ENCODE data around the gene DDX19B.
"Not testable (repeated sequence)": the region's sequence is repeated elsewhere in the genome, so short reads cannot be mapped to it uniquely, and the experiment has no call there.

DDX19B gene

DNA sequence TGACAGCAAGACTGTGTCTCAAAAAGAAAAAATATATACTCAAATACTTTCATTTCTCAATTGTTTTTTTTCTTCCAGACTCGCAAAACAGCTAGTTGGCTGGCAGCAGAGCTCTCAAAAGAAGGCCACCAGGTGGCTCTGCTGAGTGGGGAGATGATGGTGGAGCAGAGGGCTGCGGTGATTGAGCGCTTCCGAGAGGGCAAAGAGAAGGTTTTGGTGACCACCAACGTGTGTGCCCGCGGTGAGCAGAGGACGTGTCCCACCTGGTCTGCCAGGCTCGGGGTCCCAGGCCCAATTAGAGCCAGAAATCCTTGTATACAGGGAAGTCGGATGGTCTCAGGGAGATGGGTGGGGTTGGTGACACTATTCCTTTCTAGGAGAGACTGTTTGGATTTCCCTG lies 71.2 kb downstream of the DDX19B start:
- not testable (repeated sequence) for H3K27ac ChIP-seq; DNase-seq (ENCODE audit: low spot score); H3K4me3 ChIP-seq
- TF ChIP-seq, protein P1, sequence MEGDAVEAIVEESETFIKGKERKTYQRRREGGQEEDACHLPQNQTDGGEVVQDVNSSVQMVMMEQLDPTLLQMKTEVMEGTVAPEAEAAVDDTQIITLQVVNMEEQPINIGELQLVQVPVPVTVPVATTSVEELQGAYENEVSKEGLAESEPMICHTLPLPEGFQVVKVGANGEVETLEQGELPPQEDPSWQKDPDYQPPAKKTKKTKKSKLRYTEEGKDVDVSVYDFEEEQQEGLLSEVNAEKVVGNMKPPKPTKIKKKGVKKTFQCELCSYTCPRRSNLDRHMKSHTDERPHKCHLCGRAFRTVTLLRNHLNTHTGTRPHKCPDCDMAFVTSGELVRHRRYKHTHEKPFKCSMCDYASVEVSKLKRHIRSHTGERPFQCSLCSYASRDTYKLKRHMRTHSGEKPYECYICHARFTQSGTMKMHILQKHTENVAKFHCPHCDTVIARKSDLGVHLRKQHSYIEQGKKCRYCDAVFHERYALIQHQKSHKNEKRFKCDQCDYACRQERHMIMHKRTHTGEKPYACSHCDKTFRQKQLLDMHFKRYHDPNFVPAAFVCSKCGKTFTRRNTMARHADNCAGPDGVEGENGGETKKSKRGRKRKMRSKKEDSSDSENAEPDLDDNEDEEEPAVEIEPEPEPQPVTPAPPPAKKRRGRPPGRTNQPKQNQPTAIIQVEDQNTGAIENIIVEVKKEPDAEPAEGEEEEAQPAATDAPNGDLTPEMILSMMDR (IDR thresholded peaks at IDR 0.05), result peak; percentile 23

DNA sequence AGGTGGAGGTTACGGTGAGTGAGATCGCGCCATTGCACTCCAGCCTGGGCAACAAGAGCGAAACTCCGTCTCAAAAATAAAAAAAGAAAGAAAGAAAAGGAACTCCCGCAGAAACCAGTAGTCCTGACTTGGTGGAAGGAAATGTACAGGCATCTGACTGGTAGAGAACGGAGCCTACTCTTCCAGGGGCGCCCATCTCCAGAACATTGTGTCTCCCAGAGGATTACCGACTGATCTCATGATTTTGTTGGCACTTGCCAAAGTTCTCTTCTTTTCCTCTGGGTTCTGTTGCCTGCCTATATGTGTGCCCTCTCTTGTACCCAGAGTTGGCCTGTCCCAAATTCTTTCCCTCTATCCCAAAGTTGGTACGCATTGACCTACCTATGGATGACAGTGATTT lies 71.9 kb downstream of the DDX19B start:
- DNase-seq (ENCODE audit: low spot score), result no peak
- Histone ChIP-seq H3K4me3 (no peak overlapping the region), H3K27ac (no peak overlapping the region)
- TF ChIP-seq, protein P1 (IDR thresholded peaks at IDR 0.05), result no peak

DNA sequence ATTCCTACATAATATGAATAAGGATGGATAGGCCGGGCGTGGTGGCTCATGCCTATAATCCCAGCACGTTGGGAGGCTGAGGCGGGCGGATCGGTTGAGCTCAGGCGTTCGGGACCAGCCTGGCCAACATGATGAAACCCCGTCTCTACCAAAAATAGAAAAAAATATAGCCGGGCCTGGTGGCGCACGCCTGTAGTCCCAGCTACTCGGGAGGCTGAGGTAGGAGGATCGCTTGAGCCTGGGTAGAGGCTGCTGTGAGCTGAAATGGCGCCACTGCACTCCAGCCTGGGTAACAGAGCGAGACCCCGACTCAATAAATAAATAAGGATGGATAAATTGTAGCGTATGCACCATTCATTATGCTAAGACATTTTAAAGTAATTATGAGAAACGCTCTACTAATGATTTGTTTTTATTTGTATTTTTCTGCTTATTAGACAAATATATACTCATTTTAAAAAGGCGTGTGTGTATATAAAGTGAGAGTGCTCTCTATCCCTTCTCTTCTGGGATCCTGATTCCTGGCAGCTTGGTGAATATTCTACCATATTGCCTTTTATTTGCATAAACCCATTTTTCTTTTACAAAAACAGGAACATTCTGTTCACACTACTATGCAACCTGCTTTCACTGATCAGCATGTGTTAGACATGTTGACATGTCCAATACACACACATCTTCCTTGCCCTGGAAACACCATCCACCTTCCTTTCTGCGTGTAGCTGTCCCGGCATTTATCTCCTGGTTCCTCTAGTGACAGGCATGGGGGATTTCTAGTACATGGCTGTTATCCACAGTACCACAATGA lies 74.1 kb downstream of the DDX19B start:
- TF ChIP-seq, protein P1 (IDR thresholded peaks at IDR 0.05), result no peak
- no peak for DNase-seq (ENCODE audit: low spot score)
- Histone ChIP-seq H3K4me3 (no peak overlapping the region), H3K27ac (no peak overlapping the region)

DNA sequence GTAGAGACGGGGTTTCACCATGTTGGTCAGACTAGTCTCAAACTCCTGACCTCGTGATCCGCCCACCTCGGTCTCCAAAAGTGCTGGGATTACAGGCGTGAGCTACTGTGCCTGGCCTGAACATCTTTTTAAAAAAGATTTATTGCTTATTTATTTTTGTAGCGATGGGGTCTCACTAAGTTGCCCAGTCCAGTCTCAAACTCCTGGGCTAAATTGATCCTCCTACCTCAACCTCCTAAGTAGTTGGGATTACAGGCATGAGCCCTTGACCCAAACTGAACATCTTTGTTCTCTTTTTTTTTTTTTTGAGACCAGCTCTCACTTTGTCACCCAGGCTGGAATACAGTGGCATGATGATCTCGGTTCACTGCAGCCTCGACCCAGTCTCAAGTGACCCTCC lies 75.2 kb downstream of the DDX19B start:
- DNase-seq (ENCODE audit: low spot score), result no peak
- TF ChIP-seq, protein P1 (IDR thresholded peaks at IDR 0.05), result no peak
- Histone ChIP-seq H3K4me3 (no peak overlapping the region), H3K27ac (no peak overlapping the region)

DNA sequence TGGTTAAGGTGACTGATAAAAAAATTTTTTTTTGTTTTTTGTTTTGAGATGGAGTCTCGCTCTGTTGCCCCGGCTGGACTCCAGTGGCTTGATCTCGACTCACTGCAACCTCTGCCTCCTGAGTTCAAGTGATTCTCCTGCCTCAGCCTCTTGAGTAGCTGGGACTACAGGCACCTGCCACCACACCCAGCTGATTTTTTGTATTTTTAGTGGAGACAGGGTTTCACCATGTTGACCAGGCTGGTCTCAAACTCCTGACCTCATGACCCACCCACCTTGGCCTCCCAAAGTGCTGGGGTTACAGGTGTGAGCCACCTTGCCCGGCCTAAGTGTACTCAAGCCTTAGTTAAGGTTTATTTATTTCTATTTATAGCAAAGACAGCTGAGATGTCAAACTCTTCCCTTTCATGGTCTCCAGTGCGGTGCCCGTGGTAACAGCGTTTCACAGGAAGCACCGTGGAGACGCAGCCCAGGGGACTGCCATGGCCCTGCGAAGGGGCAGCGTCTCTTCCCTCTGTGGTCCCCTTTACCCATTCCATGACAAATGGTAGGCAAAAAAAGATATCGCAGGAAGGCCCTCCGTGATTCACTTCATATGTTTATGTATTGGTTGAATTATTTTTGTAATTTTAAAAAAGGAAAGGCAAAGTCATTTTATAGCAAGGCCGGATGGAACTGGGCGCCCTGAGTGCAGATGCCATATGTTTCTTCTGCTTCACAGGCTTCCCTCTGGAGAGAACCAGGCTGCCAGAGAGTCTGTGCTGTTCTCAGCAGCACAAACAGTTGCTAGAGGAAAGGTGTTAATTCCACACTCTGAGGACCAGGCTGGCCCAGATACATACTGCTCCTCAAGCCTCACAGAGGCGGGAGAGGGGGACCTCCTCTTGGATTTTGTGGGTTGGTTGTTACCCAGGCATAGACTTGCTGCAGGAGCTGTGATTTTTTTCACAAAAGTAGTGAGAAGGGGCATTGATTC lies 76.9 kb downstream of the DDX19B start:
- no peak for DNase-seq (ENCODE audit: low spot score)
- Histone ChIP-seq H3K27ac (no peak overlapping the region), H3K4me3 (no peak overlapping the region)
- TF ChIP-seq, protein P1 (IDR thresholded peaks at IDR 0.05), result no peak

DNA sequence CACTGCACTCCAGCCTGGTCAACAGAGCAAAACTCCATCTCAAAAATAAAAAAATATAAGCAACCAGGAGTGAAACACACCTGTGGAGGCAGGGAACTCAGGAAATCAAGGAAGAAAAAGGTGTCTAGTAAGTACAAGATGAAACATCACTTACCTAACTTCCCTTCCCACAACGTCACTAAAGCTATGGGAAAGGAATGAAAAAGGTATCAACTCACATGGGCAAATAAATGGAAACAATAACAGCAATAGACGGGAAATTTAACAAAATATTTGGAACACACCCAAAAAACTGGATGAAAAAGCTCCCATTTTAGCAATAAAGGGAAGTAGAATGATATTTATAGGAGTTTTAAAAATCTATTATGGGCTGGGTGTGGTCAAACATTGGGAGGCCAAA lies 78.8 kb downstream of the DDX19B start:
- TF ChIP-seq, protein P1 (IDR thresholded peaks at IDR 0.05), result no peak
- H3K4me3 ChIP-seq, result no peak overlapping the region
- no peak for DNase-seq (ENCODE audit: low spot score)
- no peak overlapping the region for H3K27ac ChIP-seq
